GM19463 (cell line): ENCODE measurements around the gene PLA2G4A.

Experiments
- ATAC-seq: cut with Tn5 transposase; IDR thresholded peaks from one replicate; pipeline ENCODE4 v1.9.1; 2021; ENCODE audit warnings: mild to moderate bottlenecking, moderate library complexity; ENCODE audit not compliant: unreplicated experiment

The PLA2G4A gene

GRCh38 chr1:186966456-186966855 is 137.7 kb downstream of the PLA2G4A start:
- no peak for ATAC-seq

- no peak for ATAC-seq
These were observed 139.1 kb downstream of the PLA2G4A start for GRCh38 chr1:186967656-186968394.

GRCh38 chr1:186974774-186975181 is 146.0 kb downstream of the PLA2G4A start:
- no peak for ATAC-seq

DNA sequence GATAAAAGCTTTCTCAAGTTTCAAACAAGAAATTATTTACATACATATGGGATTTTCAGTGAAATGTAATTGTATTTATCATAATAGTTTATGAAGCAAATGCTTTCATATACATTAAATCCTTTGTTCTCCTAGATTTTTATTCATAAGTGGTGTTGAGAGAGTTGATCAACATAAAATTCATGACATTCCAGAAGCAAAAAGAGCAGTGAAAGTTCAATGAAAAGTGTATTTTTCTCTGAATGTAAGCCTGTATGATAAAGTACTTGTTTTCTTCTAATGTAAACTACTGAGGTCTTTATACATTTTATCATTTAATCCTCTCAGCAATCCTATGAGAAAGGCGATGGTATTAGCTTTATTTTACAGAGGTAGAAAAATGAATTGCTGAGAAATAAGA is 146.5 kb downstream of the PLA2G4A start:
- no peak for ATAC-seq

DNA sequence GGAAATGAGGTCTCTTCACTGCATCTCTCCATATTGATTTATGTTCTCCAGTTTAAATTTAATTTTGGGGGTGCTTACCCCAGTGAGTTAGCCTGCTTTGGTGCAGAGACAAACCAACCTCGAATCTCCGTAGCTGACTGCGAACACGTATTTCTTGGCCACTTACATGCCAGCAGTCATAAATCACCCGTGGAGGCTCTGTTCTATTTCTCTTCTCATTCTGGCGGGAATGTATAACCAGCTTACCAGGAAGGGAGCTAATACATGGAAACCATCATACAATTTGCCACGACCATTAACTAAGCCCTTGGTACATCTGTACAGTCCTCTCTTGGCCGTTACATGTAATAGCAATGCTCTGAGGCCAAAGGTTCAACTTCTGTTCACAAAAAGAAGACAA is 148.0 kb downstream of the PLA2G4A start:
- no peak for ATAC-seq

DNA sequence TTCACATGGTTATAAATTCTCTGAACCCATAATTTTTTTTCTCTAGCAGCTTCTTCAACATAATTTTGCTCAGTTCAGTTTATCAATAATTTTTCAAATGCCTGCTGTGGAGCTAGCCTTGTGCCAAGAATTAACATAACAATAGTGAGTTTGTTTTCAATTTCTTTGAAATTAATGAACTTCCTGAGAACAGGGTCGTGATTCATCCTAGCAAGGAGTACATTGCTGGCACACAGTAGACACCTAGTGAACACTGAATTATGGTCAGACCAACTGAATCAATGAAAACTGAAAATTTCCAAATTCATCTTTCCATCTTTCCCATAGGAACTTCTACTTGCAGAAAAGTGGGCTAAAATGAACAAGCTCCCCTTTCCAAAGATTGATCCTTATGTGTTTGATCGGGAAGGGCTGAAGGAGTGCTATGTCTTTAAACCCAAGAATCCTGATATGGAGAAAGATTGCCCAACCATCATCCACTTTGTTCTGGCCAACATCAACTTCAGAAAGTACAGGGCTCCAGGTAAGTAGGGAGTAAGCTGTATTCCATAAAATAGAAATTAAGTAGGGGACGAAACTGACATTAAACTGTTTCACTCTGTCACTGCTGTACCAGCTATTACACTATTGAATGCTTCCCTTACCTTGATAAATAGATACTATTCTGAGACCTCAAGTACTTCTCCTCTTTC is 148.7 kb downstream of the PLA2G4A start:
- no peak for ATAC-seq

- ATAC-seq: peak; percentile 67
These were observed 150.1 kb downstream of the PLA2G4A start for GRCh38 chr1:186978596-186979556.

DNA sequence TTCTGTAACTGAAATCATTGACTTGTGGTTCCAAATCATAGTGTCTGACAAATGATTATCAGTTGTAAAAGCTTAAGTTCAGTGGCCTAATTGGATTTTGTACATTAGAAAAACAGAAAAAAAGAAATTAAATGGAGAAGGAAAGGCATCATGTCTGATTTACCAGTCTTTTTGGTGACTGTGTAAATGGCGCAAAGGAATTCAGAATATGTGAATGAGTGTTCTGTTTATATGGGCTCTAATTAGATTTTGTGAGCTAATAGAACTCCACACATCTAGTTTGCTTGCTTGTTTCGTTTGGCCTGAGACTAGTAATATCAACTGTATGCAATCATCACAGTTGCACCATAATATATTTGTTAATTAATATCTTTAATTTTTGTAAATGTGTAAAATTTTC is 151.7 kb downstream of the PLA2G4A start:
- no peak for ATAC-seq

DNA sequence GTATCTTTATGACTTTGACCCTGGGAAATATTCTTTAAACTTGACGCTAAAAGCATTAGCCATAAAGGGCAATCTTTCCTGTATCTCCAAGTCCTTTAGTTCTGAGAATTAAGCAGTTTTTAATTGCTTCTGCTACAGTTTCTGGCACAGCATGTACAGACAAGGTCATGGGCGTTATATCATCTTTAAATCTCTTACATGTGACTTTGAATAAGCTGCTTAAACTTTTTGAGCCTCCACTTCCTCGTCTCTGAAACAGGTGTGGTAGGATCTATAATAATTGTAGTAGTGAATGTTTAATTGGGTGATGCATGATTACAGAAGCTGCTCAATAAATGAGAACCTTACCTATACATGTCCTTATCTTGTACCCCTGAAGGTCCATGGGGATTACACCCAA is 153.4 kb downstream of the PLA2G4A start:
- no peak for ATAC-seq

- ATAC-seq: no peak
These were observed 154.6 kb downstream of the PLA2G4A start for GRCh38 chr1:186983327-186983726.

GRCh38 chr1:186984959-186985358 is 156.2 kb downstream of the PLA2G4A start:
- ATAC-seq: no peak

DNA sequence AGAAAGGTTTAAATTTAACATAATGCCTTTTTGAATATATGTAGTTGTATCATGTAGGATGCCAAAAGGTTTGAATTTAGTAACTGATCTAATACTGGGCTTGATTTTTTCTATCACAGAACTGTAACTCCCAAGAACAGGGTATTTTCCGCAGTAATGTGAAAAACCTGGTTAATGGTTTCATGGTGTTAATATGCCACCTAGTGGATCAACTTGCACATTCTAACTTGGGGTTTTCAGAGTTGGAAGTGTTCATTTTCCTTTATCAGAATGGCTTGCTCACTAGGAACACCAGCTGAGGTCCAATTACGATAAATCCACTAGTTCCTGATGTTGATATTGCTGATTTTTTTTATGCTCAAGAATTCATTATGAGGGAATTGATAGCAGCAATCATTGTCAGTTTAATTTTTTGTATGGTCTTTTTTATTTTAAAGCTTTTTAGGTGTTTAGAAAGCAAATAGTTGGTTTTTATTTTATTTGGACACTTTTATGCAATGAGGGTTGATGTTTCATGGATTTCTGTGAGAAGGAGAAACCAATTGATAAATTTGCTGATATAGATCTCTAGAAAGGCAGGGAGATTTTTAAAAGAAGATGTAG is 157.2 kb downstream of the PLA2G4A start:
- ATAC-seq: peak; percentile 63

GRCh38 chr1:186987065-186987464 is 158.3 kb downstream of the PLA2G4A start:
- no peak for ATAC-seq

DNA sequence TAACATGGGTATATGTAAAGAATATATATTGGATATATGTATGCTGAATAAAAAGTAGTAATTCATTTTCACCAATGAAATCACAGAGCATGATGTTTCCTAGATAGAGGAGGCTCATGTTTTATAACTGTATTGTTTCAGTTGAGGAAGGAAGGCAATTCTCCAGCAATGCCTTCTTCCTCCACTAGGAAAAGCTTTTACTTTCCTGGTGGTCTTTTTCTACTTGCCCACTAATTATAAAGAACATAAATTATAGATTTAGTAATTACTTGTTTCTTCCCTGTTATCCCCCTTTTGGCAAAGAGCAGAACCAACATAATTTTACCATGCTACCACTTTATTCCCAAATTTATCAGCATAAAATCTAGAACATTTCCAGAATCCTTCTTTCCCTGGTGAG is 159.0 kb downstream of the PLA2G4A start:
- no peak for ATAC-seq

- ATAC-seq: no peak
These were observed 165.2 kb downstream of the PLA2G4A start for GRCh38 chr1:186993996-186994395.

GRCh38 chr1:186994897-186995296 is 166.1 kb downstream of the PLA2G4A start:
- no peak for ATAC-seq

DNA sequence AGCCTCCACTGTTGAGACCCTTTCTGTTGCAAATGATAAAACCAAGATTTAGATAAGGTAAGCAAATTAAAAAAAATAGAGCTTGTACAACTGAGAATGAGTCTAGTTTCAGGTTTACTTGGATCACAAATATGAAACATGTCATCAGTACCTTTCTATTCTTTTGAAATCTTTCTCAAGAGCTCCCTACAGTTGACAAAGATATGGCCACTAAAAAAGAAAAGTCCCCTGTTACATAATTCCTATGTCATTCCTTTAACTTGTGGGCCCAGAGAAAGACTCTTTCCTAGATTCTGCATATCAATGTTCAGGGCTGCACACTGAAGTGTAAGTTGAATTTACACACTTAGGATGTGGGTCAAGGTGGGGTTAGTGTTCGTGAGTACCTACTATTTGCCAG is 168.1 kb downstream of the PLA2G4A start:
- no peak for ATAC-seq

- no peak for ATAC-seq
These were observed 169.1 kb downstream of the PLA2G4A start for GRCh38 chr1:186997877-186998276.

DNA sequence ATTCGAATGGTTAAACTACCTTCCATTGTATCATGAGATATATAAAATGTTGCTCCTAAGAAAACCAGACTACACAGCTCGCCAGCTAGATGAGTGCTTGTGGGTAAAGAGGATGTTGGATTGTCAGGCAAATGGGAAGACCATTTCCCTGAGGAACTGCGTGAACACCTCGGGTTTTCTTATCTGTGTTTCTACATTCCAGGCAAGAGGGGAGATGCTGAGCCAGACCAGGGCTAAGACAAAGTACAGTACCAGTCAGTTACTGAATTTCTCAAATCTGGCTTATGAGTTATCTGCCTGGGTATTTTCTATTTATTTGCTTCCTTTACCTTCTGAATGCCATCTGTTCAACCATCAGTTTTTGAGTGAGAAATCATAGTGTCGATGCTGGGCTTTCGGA is 170.8 kb downstream of the PLA2G4A start:
- ATAC-seq: no peak

DNA sequence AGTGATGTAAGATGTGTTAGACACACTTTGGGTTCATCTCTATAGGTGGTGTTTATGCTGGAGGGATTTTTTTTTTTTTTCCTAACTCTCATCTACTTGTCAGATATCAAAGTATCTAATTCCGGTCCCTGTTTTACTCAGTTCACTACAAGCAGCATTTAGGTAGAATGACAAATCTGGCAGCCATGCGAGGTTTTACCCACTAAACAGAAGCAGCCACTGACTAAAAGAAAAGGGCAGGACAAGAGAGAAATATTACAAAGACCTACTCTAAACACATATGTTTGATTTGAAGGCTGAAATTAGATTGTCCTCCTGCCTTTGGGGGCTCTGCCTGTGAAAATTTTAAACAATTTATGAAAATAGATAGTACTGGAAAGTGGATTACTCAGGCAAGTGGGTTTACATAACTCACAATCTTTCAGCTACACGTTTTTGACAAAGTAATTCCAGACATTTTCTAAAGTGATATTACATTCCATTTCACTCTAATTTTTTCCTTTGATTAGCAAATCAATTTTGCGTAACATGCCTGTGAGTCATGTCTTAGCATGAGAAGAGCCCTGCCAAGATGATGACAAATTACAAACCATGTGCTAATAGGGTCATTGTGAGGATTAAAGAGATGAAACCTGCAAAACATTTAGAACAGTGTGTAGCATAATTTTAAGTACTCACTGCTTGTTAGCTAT is 172.6 kb downstream of the PLA2G4A start:
- no peak for ATAC-seq
